Measurements from ENCODE around the gene PLEKHA1. TPM values are rescaled to one million over a fixed set of nuclear protein-coding genes. Genes with fewer than 3 reads are reported as not detected.

Gene PLEKHA1
- total RNA-seq, 1 donor from 2014 or later, result 46.0 TPM

DNA sequence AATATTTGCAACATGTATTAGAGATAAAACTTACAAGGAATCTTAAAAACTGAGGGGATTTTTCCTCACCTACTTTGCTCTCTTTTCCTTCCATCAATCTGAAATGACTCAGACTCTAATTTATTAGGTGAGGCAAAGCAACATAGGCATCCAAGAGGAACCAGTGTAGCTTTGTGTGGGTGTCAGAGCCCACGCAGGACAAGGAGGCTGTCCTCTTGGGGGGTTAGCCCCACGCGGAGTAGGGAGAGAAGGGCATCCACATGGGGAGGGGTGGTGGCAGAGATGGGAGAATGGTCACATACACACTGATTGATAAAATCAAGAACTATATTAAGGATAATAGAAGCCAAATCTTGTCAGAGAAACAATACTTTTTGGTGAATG lies 46.1 kb downstream of the PLEKHA1 start:
- DNase-seq (ENCODE audit: extremely low read depth, low read depth, low spot score), result no peak

DNA sequence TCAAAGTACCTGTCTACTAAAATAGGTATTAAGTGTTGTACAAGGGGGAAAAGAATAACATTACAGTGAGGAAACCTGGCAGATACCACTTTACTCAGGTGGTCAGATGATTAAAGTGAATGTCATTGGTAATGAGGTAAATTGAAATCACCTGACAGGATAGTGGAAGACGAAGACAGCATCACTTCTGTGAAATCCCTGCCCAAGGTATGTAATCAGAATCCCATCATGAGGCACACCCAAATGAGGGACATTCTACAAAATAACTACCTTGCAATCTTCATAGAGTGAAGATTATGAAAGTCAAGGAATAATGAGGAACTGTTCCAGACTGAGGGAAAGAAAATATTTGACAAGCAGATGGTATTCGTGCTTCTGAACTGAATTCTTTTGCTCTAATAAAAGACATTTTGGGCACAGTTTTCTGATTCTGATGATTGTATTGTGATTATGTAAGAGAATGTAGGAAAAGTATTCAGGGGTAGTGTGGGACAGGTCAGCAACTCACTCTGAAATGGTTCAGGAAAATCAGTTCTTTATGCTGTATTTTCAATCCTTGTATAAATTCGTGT lies 46.6 kb downstream of the PLEKHA1 start:
- no peak for DNase-seq (ENCODE audit: extremely low read depth, low read depth, low spot score)

DNA sequence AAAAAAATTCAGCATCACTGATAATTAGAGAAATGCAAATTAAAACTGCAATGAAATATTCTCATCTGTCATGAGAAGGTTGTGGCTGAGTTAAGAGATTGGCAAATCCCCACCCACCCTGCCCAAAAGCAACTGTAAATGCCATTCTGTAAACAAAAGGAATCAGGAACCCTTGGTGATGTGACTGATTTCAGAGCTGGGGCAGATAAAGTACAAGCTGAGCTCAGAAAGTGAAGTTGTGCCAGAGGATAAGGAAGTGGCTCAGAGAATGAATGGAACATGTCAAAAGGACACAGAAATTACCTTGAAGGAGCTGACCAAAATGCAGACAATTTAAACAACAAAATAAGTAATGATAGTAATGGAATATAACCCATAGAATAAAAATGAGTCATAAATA lies 47.2 kb downstream of the PLEKHA1 start:
- no peak for DNase-seq (ENCODE audit: extremely low read depth, low read depth, low spot score)

DNA sequence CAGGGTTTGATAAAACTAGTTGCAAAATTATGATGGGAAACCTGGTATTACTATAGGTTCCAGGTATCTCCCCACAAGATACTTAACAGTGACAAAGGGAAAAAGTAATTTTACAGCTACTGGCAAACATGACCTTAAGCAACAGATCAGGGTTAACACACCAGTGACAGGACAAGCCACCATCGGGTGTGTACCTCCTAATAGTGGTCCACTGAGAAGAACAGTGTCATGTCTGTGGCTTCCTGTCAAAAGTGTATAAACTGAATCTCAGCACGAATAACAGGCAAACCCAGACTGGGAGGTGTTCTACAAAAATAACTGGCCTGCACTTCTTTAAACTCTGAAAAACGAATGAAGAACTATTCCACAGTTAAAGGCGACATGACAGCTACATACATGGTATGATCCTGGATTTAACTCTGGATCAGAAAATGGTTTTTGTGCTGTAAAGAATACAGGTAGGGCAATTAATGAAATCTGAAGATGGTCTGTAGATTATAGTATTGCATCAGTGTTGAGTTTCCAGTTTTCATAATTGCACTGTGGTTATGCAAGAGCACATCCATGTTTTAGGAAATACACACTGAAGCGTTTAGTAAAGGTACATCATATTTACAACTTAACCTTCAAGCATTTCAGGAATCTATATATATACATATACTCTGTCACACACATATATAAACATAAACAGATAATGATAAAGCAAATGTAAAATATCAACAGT lies 47.9 kb downstream of the PLEKHA1 start:
- no peak for DNase-seq (ENCODE audit: extremely low read depth, low read depth, low spot score)

GRCh38 chr10:122424059-122424458 lies 49.6 kb downstream of the PLEKHA1 start:
- no peak for DNase-seq (ENCODE audit: extremely low read depth, low read depth, low spot score)

GRCh38 chr10:122426829-122427228 lies 52.3 kb downstream of the PLEKHA1 start:
- no peak for DNase-seq (ENCODE audit: extremely low read depth, low read depth, low spot score)

DNA sequence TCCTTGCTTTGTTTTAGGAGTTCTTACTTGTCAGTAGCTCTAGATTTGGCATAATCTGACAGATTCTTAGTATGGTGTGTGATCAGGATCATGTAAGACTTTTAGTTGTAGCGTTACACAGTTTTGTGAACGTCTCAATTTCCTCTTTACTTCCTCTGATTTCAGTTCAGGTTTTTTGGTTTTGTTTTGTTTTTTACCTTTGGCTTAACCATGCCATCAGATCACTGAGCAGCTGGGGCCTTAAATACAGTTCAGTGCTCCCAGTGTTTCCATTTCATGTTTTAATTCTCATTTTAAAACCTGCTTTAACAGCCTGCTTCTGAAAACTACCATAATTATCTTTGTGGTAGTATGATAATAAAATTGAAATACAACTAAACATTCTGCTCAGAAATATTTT lies 52.8 kb downstream of the PLEKHA1 start:
- no peak for DNase-seq (ENCODE audit: extremely low read depth, low read depth, low spot score)

GRCh38 chr10:122435212-122435827 lies 60.8 kb downstream of the PLEKHA1 start:
- DNase-seq (ENCODE audit: extremely low read depth, low read depth, low spot score), result peak; percentile 44

- DNase-seq (ENCODE audit: extremely low read depth, low read depth, low spot score), result no peak
Observed at GRCh38 chr10:122441961-122442360, 67.5 kb downstream of the PLEKHA1 start.

DNA sequence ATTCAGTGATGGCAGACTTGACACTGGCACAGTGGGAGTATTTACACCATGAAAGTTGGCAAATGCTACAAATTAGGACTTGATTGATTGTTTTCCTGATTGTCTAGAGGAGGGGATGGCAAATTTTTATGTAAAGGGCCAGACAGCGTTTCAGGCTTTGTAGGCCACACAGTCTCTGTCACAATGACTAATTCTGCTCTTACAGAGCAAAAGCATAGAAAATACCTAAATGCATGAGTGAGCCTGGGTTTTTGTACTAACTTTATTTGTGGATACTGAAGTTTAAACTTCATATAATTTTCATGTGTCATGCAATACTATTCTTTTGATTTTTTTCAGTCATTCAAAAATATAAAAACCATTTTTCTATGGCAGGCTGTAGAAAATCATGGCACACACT lies 71.0 kb downstream of the PLEKHA1 start:
- no peak for DNase-seq (ENCODE audit: extremely low read depth, low read depth, low spot score)

- DNase-seq (ENCODE audit: extremely low read depth, low read depth, low spot score), result no peak
Observed at GRCh38 chr10:122445904-122446303, 71.4 kb downstream of the PLEKHA1 start.

- DNase-seq (ENCODE audit: extremely low read depth, low read depth, low spot score), result no peak
Observed at GRCh38 chr10:122446668-122447423, 72.3 kb downstream of the PLEKHA1 start.

- no peak for DNase-seq (ENCODE audit: extremely low read depth, low read depth, low spot score)
Observed at GRCh38 chr10:122448600-122448999, 74.1 kb downstream of the PLEKHA1 start.

- no peak for DNase-seq (ENCODE audit: extremely low read depth, low read depth, low spot score)
Observed at GRCh38 chr10:122449153-122449552, 74.6 kb downstream of the PLEKHA1 start.

GRCh38 chr10:122450353-122450990 lies 76.0 kb downstream of the PLEKHA1 start:
- no peak for DNase-seq (ENCODE audit: extremely low read depth, low read depth, low spot score)

DNA sequence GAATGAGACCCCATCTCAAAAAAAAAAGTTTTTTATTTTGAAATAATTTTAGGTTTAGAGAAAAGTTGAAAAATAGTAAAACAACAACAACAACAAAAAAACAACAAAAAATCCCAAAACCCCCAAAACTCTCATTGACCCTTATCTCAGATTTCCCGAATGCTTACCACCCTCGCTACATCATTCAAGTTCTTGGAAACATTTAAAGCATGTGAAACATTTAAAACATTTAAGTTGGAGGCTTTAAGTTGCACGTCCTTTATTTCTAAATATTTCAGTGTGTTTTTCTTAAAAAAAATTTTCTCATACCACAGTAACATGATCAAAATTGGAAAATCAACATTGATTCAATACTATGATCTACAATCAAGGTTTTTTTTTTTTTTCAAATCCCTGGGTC lies 79.6 kb downstream of the PLEKHA1 start:
- no peak for DNase-seq (ENCODE audit: extremely low read depth, low read depth, low spot score)

- DNase-seq (ENCODE audit: extremely low read depth, low read depth, low spot score), result no peak
Observed at GRCh38 chr10:122454603-122455080, 80.1 kb downstream of the PLEKHA1 start, which contains the start of gene ARMS2. Gene ARMS2, plus strand, starts transcription at chr10:122454653. Its CDS starts 75 bp downstream, at chr10:122454728.

DNA sequence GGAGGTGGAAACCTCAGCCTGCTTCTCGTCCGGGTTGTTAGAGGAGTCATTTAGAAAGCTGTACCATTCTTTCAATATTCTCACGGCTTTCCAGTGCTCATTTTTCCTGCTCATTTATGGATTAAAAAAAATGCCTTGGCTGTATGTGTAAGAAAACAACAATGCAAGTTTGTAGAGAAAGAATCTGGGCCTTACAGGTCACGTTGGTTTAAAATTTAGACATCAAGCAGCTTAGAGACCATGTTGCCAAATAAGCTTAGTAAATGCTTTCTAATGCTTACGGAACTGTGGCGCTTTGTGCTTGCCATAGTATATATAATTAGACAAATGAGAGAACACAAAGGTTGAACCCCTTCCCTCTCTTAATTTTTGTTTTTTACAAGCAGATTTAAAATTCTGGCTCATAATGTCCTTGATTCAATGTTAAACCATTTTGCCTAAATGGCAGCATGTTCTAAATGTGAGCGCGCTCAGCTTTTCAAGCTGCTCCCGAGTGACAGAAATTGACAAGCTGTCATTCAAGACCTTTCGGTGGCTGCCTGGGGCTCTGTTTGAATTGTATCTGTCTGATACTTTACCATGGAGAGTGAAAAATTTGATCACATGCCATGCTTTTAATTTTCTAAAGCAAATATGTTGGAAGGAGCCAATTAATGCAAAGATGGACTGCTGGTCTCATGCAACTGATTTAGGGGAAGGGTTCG lies 81.0 kb downstream of the PLEKHA1 start:
- DNase-seq (ENCODE audit: extremely low read depth, low read depth, low spot score), result no peak

GRCh38 chr10:122457934-122458333 lies 83.4 kb downstream of the PLEKHA1 start:
- no peak for DNase-seq (ENCODE audit: extremely low read depth, low read depth, low spot score)

GRCh38 chr10:122458693-122459092 lies 84.2 kb downstream of the PLEKHA1 start:
- DNase-seq (ENCODE audit: extremely low read depth, low read depth, low spot score), result no peak
